Measurements from ENCODE around the gene PRMT6.
"Not testable (repeated sequence)": the region's sequence is repeated elsewhere in the genome, so short reads cannot be mapped to it uniquely, and the experiment has no call there.

PRMT6 gene

GRCh38 chr1:107093395-107093794 is 36.9 kb downstream of the PRMT6 start:
- H4K12ac ChIP-seq (ENCODE audit: low read depth, low read length); H3K4ac ChIP-seq (ENCODE audit: low read depth, low read length); DNase-seq; H3K27me3 ChIP-seq (ENCODE audit: insufficient read depth, low read length); H4K8ac ChIP-seq (ENCODE audit: low read depth, low read length); H3K4me1 ChIP-seq (ENCODE audit: control insufficient read depth in 1 of 2, insufficient read depth in 2 of 2, low read length in 2 of 2); H2AFZ ChIP-seq (ENCODE audit: insufficient read depth, low read length, poor library complexity); H3K9ac ChIP-seq (ENCODE audit: low read length); H3K23ac ChIP-seq (ENCODE audit: low read length); H2BK12ac ChIP-seq (ENCODE audit: low read length); H4K91ac ChIP-seq (ENCODE audit: low read depth, low read length); H3K14ac ChIP-seq (ENCODE audit: low read length); H2BK5ac ChIP-seq (ENCODE audit: low read depth, low read length, poor library complexity); H3K4me3 ChIP-seq (ENCODE audit: low read depth, low read length); H2AK5ac ChIP-seq (ENCODE audit: low read length); H3K27ac ChIP-seq (ENCODE audit: low read depth, low read length); H3K18ac ChIP-seq (ENCODE audit: low read length); H3K79me2 ChIP-seq (ENCODE audit: control insufficient read depth, insufficient read depth, low read length, poor library complexity); H2BK120ac ChIP-seq (ENCODE audit: insufficient read depth, low read length, poor library complexity); H3K36me3 ChIP-seq (ENCODE audit: control insufficient read depth in 1 of 2, insufficient read depth in 2 of 2, low read length in 2 of 2); H3K79me1 ChIP-seq (ENCODE audit: low read length); H3K9me3 ChIP-seq (ENCODE audit: insufficient read depth, low read depth, low read length); H3K4me2 ChIP-seq (ENCODE audit: low read length): not testable (repeated sequence)
- no CpG with 5 or more reads among the region's 1 CpG for whole genome bisulfite sequencing (ENCODE audit: extremely low coverage, insufficient coverage, insufficient read length)

- Histone ChIP-seq H2BK5ac (ENCODE audit: low read depth, low read length, poor library complexity) (no peak overlapping the region), H3K27me3 (ENCODE audit: insufficient read depth, low read length) (no peaks in the 10 kb centered on the region), H2AK5ac (ENCODE audit: low read length) (no peak overlapping the region), H3K9me3 (ENCODE audit: insufficient read depth, low read depth, low read length) (no peaks in the 10 kb centered on the region), H3K4me3 (ENCODE audit: low read depth, low read length) (no peak overlapping the region), H3K23ac (ENCODE audit: low read length) (no peak overlapping the region), H3K79me1 (ENCODE audit: low read length) (no peaks in the 10 kb centered on the region), H3K18ac (ENCODE audit: low read length) (no peak overlapping the region), H3K14ac (ENCODE audit: low read length) (no peak overlapping the region), H4K8ac (ENCODE audit: low read depth, low read length) (no peak overlapping the region), H3K36me3 (ENCODE audit: control insufficient read depth in 1 of 2, insufficient read depth in 2 of 2, low read length in 2 of 2) (no peaks in the 10 kb centered on the region), H3K4me2 (ENCODE audit: low read length) (no peak overlapping the region), H3K27ac (ENCODE audit: low read depth, low read length) (no peak overlapping the region), H4K12ac (ENCODE audit: low read depth, low read length) (no peak overlapping the region), H2AFZ (ENCODE audit: insufficient read depth, low read length, poor library complexity) (no peak overlapping the region), H3K4me1 (ENCODE audit: control insufficient read depth in 1 of 2, insufficient read depth in 2 of 2, low read length in 2 of 2) (no peaks in the 10 kb centered on the region), H3K9ac (ENCODE audit: low read length) (no peak overlapping the region), H4K91ac (ENCODE audit: low read depth, low read length) (no peak overlapping the region), H3K4ac (ENCODE audit: low read depth, low read length) (no peak overlapping the region), H3K79me2 (ENCODE audit: control insufficient read depth, insufficient read depth, low read length, poor library complexity) (no peaks in the 10 kb centered on the region), H2BK12ac (ENCODE audit: low read length) (no peak overlapping the region), H2BK120ac (ENCODE audit: insufficient read depth, low read length, poor library complexity) (no peak overlapping the region)
- no peak for DNase-seq
These were observed 39.2 kb downstream of the PRMT6 start for GRCh38 chr1:107095647-107096046.

- Histone ChIP-seq H3K27me3 (ENCODE audit: insufficient read depth, low read length) (no peaks in the 10 kb centered on the region), H2AK5ac (ENCODE audit: low read length) (no peak overlapping the region), H3K23ac (ENCODE audit: low read length) (no peak overlapping the region), H3K9me3 (ENCODE audit: insufficient read depth, low read depth, low read length) (no peaks in the 10 kb centered on the region), H2BK5ac (ENCODE audit: low read depth, low read length, poor library complexity) (no peak overlapping the region), H3K27ac (ENCODE audit: low read depth, low read length) (no peak overlapping the region), H2BK12ac (ENCODE audit: low read length) (no peak overlapping the region), H4K12ac (ENCODE audit: low read depth, low read length) (no peak overlapping the region), H3K14ac (ENCODE audit: low read length) (no peak overlapping the region), H3K4me2 (ENCODE audit: low read length) (no peak overlapping the region), H4K8ac (ENCODE audit: low read depth, low read length) (no peak overlapping the region), H3K36me3 (ENCODE audit: control insufficient read depth in 1 of 2, insufficient read depth in 2 of 2, low read length in 2 of 2) (no peaks in the 10 kb centered on the region), H3K4ac (ENCODE audit: low read depth, low read length) (no peak overlapping the region), H3K79me1 (ENCODE audit: low read length) (no peaks in the 10 kb centered on the region), H4K91ac (ENCODE audit: low read depth, low read length) (no peak overlapping the region), H3K4me1 (ENCODE audit: control insufficient read depth in 1 of 2, insufficient read depth in 2 of 2, low read length in 2 of 2) (no peaks in the 10 kb centered on the region), H3K9ac (ENCODE audit: low read length) (no peak overlapping the region), H2BK120ac (ENCODE audit: insufficient read depth, low read length, poor library complexity) (no peak overlapping the region), H3K79me2 (ENCODE audit: control insufficient read depth, insufficient read depth, low read length, poor library complexity) (no peaks in the 10 kb centered on the region), H2AFZ (ENCODE audit: insufficient read depth, low read length, poor library complexity) (no peak overlapping the region), H3K18ac (ENCODE audit: low read length) (no peak overlapping the region), H3K4me3 (ENCODE audit: low read depth, low read length) (no peak overlapping the region)
- DNase-seq = no peak
- WGBS (ENCODE audit: extremely low coverage, insufficient coverage, insufficient read length) = no CpG with 5 or more reads among the region's 2 CpGs
These were observed 40.2 kb downstream of the PRMT6 start for GRCh38 chr1:107096690-107097089.

GRCh38 chr1:107098961-107099360 is 42.5 kb downstream of the PRMT6 start:
- no peak overlapping the region for H2AFZ ChIP-seq (ENCODE audit: insufficient read depth, low read length, poor library complexity)
- H3K18ac ChIP-seq (ENCODE audit: low read length) = no peak overlapping the region
- peak in 1 of 2 donors; percentile 19 for DNase-seq
- no peaks in the 10 kb centered on the region for H3K79me1 ChIP-seq (ENCODE audit: low read length)
- H2AK5ac ChIP-seq (ENCODE audit: low read length) = no peak overlapping the region
- H4K91ac ChIP-seq (ENCODE audit: low read depth, low read length) = no peak overlapping the region
- H4K12ac ChIP-seq (ENCODE audit: low read depth, low read length) = no peak overlapping the region
- no peak overlapping the region for H3K4ac ChIP-seq (ENCODE audit: low read depth, low read length)
- H3K4me1 ChIP-seq (ENCODE audit: control insufficient read depth in 1 of 2, insufficient read depth in 2 of 2, low read length in 2 of 2) = no peaks in the 10 kb centered on the region
- H3K36me3 ChIP-seq (ENCODE audit: control insufficient read depth in 1 of 2, insufficient read depth in 2 of 2, low read length in 2 of 2) = no peaks in the 10 kb centered on the region
- H2BK5ac ChIP-seq (ENCODE audit: low read depth, low read length, poor library complexity) = no peak overlapping the region
- no peak overlapping the region for H3K4me3 ChIP-seq (ENCODE audit: low read depth, low read length)
- H3K4me2 ChIP-seq (ENCODE audit: low read length) = no peak overlapping the region
- H3K9me3 ChIP-seq (ENCODE audit: insufficient read depth, low read depth, low read length) = no peaks in the 10 kb centered on the region
- no peak overlapping the region for H2BK12ac ChIP-seq (ENCODE audit: low read length)
- no peaks in the 10 kb centered on the region for H3K27me3 ChIP-seq (ENCODE audit: insufficient read depth, low read length)
- no peak overlapping the region for H3K23ac ChIP-seq (ENCODE audit: low read length)
- H3K79me2 ChIP-seq (ENCODE audit: control insufficient read depth, insufficient read depth, low read length, poor library complexity) = no peaks in the 10 kb centered on the region
- no CpG with 5 or more reads among the region's 3 CpGs for WGBS (ENCODE audit: extremely low coverage, insufficient coverage, insufficient read length)
- H3K27ac ChIP-seq (ENCODE audit: low read depth, low read length) = no peak overlapping the region
- no peak overlapping the region for H3K14ac ChIP-seq (ENCODE audit: low read length)
- no peak overlapping the region for H2BK120ac ChIP-seq (ENCODE audit: insufficient read depth, low read length, poor library complexity)
- H4K8ac ChIP-seq (ENCODE audit: low read depth, low read length) = no peak overlapping the region
- no peak overlapping the region for H3K9ac ChIP-seq (ENCODE audit: low read length)

Measured in trophoblast cell (in vitro differentiated cells and primary cell).